HepG2 (cell line): ENCODE results near the gene ETV5. TPM values are rescaled to one million over a fixed set of nuclear protein-coding genes. Genes with fewer than 3 reads are reported as not detected.

Source experiments
- ATAC-seq: fragments of 200-7000 bp; cut with Tn5 transposase; 3 replicates; pipeline ENCODE4 v1.9.1; 2020; ENCODE audit warnings: mild to moderate bottlenecking, moderate library complexity
- BruUV-seq: library from RNA; stranded (reverse); fragments of 400-500 nt; replicated peaks from 2 replicates; lab custom pipeline; 2021; lab: Mats Ljungman, UMichigan
- CTCF ChIA-PET: fragments of 300-600 bp; formaldehyde crosslinking; extraction: SDS; loops from one replicate; lab custom pipeline; 2021; ENCODE audit warnings: low total read pairs, inconsistent platforms, low intra/inter-chr PET ratio; lab: Yijun Ruan, JAX
- POLR2A ChIA-PET: fragments of 350-600 bp; sonication (Branson Sonifier 250); formaldehyde crosslinking; loops from one replicate; lab custom pipeline; 2020; ENCODE audit warnings: antibody characterized with exemption, inconsistent platforms; lab: Yijun Ruan, JAX
- DNase-seq: peaks from one replicate; pipeline ENCODE4 v3.0.0-alpha.2; 2015; ENCODE audit warnings: low spot score
- FAIRE-seq: peaks from 3 replicates; lab custom pipeline; 2011; peaks lifted over from hg19 to GRCh38; lab: Jason Lieb, UNC
- H2AFZ ChIP-seq: one replicate; pipeline ENCODE4 v1.6.1; 2011; ENCODE audit warnings: low read length, inconsistent platforms
- H3K27ac ChIP-seq: fragments of 300-600 bp; 3 replicates; pipeline ENCODE4 v1.8.0; 2011; ENCODE audit warnings: mixed run types, mild to moderate bottlenecking, mixed read lengths, low read length, inconsistent platforms; ENCODE audit not compliant: insufficient read depth; ENCODE audit errors: extremely low read length
- H3K27me3 ChIP-seq, 2 experiments: fragments of 200-600 bp in 1 of 2; 2 replicates in 1 of 2; 3 replicates in 1 of 2; pipeline versions ENCODE4 v1.6.0 to v1.8.0; 2011; ENCODE audit warnings: low read length in 2 of 2, mild to moderate bottlenecking in 2 of 2, moderate library complexity in 2 of 2, inconsistent platforms in 1 of 2; ENCODE audit not compliant: insufficient read depth in 2 of 2, control insufficient read depth in 1 of 2
- H3K36me3 ChIP-seq, 2 experiments: fragments of 200-600 bp in 1 of 2; replicated peaks in 1 of 2; 2 replicates in 1 of 2; 3 replicates in 1 of 2; pipeline versions ENCODE4 v1.5.1 to v1.8.0; 2011; ENCODE audit warnings: low read length in 2 of 2, inconsistent platforms in 1 of 2; ENCODE audit not compliant: insufficient read depth in 2 of 2, control insufficient read depth in 1 of 2
- H3K4me1 ChIP-seq: 2 replicates; pipeline ENCODE4 v1.5.1; 2012; ENCODE audit warnings: low read length, inconsistent platforms; ENCODE audit not compliant: insufficient read depth
- H3K4me2 ChIP-seq: 2 replicates; pipeline ENCODE4 v1.6.0; 2011; ENCODE audit warnings: low read depth, low read length, inconsistent platforms
- H3K4me3 ChIP-seq, 3 experiments: fragments of 200-600 bp in 1 of 3; sonication (generic), shearing (Covaris generic) in 1 of 3; replicated peaks in 1 of 3; 2 replicates each; pipeline ENCODE4 v1.5.1; 2011 to 2016; ENCODE audit warnings: low read length in 3 of 3, inconsistent platforms in 2 of 3, low read depth in 2 of 3, mild to moderate bottlenecking in 2 of 3, control low read depth in 1 of 3, mixed read lengths in 1 of 3; ENCODE audit not compliant: insufficient read depth in 1 of 3
- H3K79me2 ChIP-seq: one replicate; pipeline ENCODE4 v1.6.1; 2011; ENCODE audit warnings: low read length, inconsistent platforms; ENCODE audit not compliant: insufficient read depth
- H3K9ac ChIP-seq: 2 replicates; pipeline ENCODE4 v1.6.0; 2011; ENCODE audit warnings: mild to moderate bottlenecking, low read depth, low read length, inconsistent platforms; ENCODE audit not compliant: insufficient read depth
- H3K9me3 ChIP-seq: 2 replicates; pipeline ENCODE4 v1.5.1; 2012; ENCODE audit warnings: mild to moderate bottlenecking, low read length
- H4K20me1 ChIP-seq: 2 replicates; pipeline ENCODE4 v1.6.0; 2011; ENCODE audit warnings: inconsistent platforms, mild to moderate bottlenecking, low read length, moderate library complexity; ENCODE audit not compliant: insufficient read depth
- AKNA ChIP-seq: sonication (generic); formaldehyde crosslinking; IDR thresholded peaks from 2 replicates; pipeline ENCODE4 v1.4.0; 2020; ENCODE audit warnings: missing genetic modification reagents, borderline replicate concordance
- CHD2 ChIP-seq: IDR thresholded peaks from 2 replicates; pipeline ENCODE4 v1.6.1; 2011; ENCODE audit warnings: low read depth, low read length, improper control_type of control experiment
- MATR3 ChIP-seq: sonication (generic); formaldehyde crosslinking; IDR thresholded peaks from 2 replicates; pipeline ENCODE4 v1.4.0; 2020; ENCODE audit warnings: missing genetic modification reagents
- PHF20 ChIP-seq: sonication (generic); formaldehyde crosslinking; IDR thresholded peaks from 2 replicates; pipeline ENCODE4 v1.5.0; 2020; ENCODE audit warnings: mild to moderate bottlenecking, missing genetic modification reagents
- YEATS4 ChIP-seq: sonication (generic); formaldehyde crosslinking; IDR thresholded peaks from 2 replicates; pipeline ENCODE4 v1.4.0; 2020; ENCODE audit warnings: missing genetic modification reagents, borderline replicate concordance
- ZBTB33 ChIP-seq: sonication (generic); formaldehyde crosslinking; IDR thresholded peaks from 2 replicates; pipeline ENCODE4 v1.4.0; 2020; ENCODE audit warnings: missing genetic modification reagents
- ZBTB39 ChIP-seq: sonication (generic); formaldehyde crosslinking; IDR thresholded peaks from 2 replicates; pipeline ENCODE4 v1.5.0; 2020; ENCODE audit warnings: missing genetic modification reagents
- ZFY ChIP-seq: sonication (generic); formaldehyde crosslinking; IDR thresholded peaks from 2 replicates; pipeline ENCODE4 v1.4.0; 2020; ENCODE audit warnings: missing genetic modification reagents
- ZNF335 ChIP-seq: sonication (generic); formaldehyde crosslinking; IDR thresholded peaks from 2 replicates; pipeline ENCODE4 v1.4.0; 2020; ENCODE audit warnings: missing genetic modification reagents
- WGBS: methylation state at CpG from one replicate; pipeline ENCODE4 v1.1.6; 2017; ENCODE audit warnings: low lambda C conversion rate; 5-methylcytosine and 5-hydroxymethylcytosine counted together
- in situ Hi-C: cut with HindIII; loops from 2 replicates; pipeline ENCODE4 v1.10.0; 2017; ENCODE audit warnings: low pct_unique_long_range_greater_than_20kb; ENCODE audit not compliant: extremely low pct_ligation_motif_present
- intact Hi-C: fragments of 100-400 bp; cut with micrococcal nuclease; formaldehyde crosslinking; loops from one replicate; pipeline ENCODE4 v1.10.0; 2022; ENCODE audit not compliant: unreplicated experiment
- polyA plus RNA-seq, 8 experiments: library from polyadenylated mRNA; depleted of rRNA in 3 of 8; stranded (reverse) in 7 of 8; unstranded in 1 of 8; fragments of >200 nt; fragmentation: Illumina TruSeq in 4 of 8; extraction: Trizol in 4 of 8; gene quantifications; 2 replicates each; pipeline versions ENCODE4 v1.2.1 to v1.2.3, GENCODE V29; 2011 to 2016; ENCODE audit warnings: low read depth in 4 of 8, missing spikeins in 1 of 8, mixed read lengths in 1 of 8; ENCODE audit not compliant: insufficient read depth in 1 of 8
- total RNA-seq, 5 experiments: library from RNA; depleted of rRNA; stranded (reverse); fragments of >200 nt; fragmentation: Illumina TruSeq; extraction: Trizol; gene quantifications; 2 replicates each; pipeline ENCODE4 v1.2.3, GENCODE V29; 2016; ENCODE audit warnings: low read depth in 1 of 5
- TF ChIP-seq, protein P1 (sequence below): sonication (generic); formaldehyde crosslinking; IDR thresholded peaks from 2 replicates; pipeline ENCODE4 v1.4.0; 2020; ENCODE audit warnings: mild to moderate bottlenecking, low read depth, missing genetic modification reagents
- TF ChIP-seq, protein P2 (sequence below): sonication (generic); formaldehyde crosslinking; IDR thresholded peaks from 2 replicates; pipeline ENCODE4 v1.4.0; 2020; ENCODE audit warnings: missing genetic modification reagents, borderline replicate concordance

ETV5 gene
- total and polyA plus RNA-seq, 2 of the 13 experiments (the other 11 are each of a cell fraction or from before 2014, with no cell fraction given), result 52.9 to 57.2 TPM

- TF ChIP-seq, protein P1, sequence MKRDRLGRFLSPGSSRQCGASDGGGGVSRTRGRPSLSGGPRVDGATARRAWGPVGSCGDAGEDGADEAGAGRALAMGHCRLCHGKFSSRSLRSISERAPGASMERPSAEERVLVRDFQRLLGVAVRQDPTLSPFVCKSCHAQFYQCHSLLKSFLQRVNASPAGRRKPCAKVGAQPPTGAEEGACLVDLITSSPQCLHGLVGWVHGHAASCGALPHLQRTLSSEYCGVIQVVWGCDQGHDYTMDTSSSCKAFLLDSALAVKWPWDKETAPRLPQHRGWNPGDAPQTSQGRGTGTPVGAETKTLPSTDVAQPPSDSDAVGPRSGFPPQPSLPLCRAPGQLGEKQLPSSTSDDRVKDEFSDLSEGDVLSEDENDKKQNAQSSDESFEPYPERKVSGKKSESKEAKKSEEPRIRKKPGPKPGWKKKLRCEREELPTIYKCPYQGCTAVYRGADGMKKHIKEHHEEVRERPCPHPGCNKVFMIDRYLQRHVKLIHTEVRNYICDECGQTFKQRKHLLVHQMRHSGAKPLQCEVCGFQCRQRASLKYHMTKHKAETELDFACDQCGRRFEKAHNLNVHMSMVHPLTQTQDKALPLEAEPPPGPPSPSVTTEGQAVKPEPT (CRISPR knock-in tag), result no peak
- TF ChIP-seq PHF20 (CRISPR knock-in tag), result no peak
- TF ChIP-seq ZBTB39 (CRISPR knock-in tag), result no peak
- no peak for TF ChIP-seq ZFY (CRISPR knock-in tag)
- TF ChIP-seq, protein P2, sequence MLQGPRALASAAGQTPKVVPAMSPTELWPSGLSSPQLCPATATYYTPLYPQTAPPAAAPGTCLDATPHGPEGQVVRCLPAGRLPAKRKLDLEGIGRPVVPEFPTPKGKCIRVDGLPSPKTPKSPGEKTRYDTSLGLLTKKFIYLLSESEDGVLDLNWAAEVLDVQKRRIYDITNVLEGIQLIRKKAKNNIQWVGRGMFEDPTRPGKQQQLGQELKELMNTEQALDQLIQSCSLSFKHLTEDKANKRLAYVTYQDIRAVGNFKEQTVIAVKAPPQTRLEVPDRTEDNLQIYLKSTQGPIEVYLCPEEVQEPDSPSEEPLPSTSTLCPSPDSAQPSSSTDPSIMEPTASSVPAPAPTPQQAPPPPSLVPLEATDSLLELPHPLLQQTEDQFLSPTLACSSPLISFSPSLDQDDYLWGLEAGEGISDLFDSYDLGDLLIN (CRISPR knock-in tag), result no peak
- TF ChIP-seq CHD2, result no peak
Measured at GRCh38 chr3:186025161-186025560, 83.7 kb downstream of the ETV5 start (continued).

DNA sequence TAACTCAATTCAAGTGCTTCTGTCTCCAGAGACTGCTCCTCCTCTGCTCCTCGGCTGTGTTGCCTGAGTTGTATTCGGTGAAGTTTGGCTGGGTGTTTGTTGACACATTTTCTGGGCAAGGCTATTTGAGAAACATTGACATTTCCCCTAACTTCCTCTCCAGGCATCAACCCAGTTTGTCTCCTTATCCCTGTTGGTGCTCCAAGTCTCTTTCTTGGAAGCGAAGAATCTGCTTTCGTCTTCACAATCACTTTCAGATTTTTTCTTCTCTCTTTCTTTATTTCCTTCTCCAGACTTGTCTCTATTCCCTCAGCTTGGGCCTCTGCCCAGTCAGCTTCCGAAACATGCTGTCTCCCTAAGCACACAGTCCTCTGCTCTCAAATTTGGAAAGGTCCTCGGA lies 84.7 kb downstream of the ETV5 start:
- Histone ChIP-seq H3K79me2 (no peaks in the 10 kb centered on the region), H3K9ac (no peak overlapping the region), H3K4me3 (no peak overlapping the region), H3K9me3 (no peaks in the 10 kb centered on the region), H3K4me2 (no peak overlapping the region), H4K20me1 (no peaks in the 10 kb centered on the region), H3K4me1 (no peaks in the 10 kb centered on the region), H3K27ac (no peak overlapping the region), H3K36me3 (no peaks in the 10 kb centered on the region), H3K27me3 (peaks cover 0 to 7% of the 10 kb centered on the region in 2 experiments; a peak in 2 of 5 replicates), H2AFZ (no peak overlapping the region)
- FAIRE-seq (no peak), DNase-seq (no peak), ATAC-seq (no peak)
- CTCF ChIA-PET, result no interaction called here
- intact Hi-C loops (no loop called here), in situ Hi-C loops (no loop called here)
- BruUV-seq, result no TSS peak
- 29% methylated on average over 6 of the region's 6 CpGs for WGBS
- POLR2A ChIA-PET, result no interaction called here
- TF ChIP-seq MATR3 (CRISPR knock-in tag) (no peak), YEATS4 (CRISPR knock-in tag) (no peak), ZNF335 (CRISPR knock-in tag) (no peak), ZBTB33 (CRISPR knock-in tag) (no peak), AKNA (CRISPR knock-in tag) (no peak)
